ENCODE data around the gene UBN2.

GRCh38 chr7:139354729-139355128, 123.7 kb downstream of the UBN2 start:
- no peak for TF ChIP-seq CTCF (IDR thresholded peaks at IDR 0.05)
- no peak for TF ChIP-seq POLR2A (IDR thresholded peaks at IDR 0.05)
